GM12878 (cell line): ENCODE measurements around the gene RAG1. TPM values are rescaled to one million over a fixed set of nuclear protein-coding genes. Genes with fewer than 3 reads are reported as not detected.

Experiments used
- ATAC-seq: fragments of 200-7000 bp; cut with Tn5 transposase; 3 replicates; pipeline ENCODE4 v1.9.1; 2020; ENCODE audit warnings: mild to moderate bottlenecking, moderate library complexity
- BruUV-seq: library from RNA; stranded (reverse); fragments of 400-500 nt; replicated peaks from 2 replicates; lab custom pipeline; 2021; lab: Mats Ljungman, UMichigan
- CTCF ChIA-PET: fragments of 300-600 bp; sonication (Branson Sonifier 250); formaldehyde crosslinking; extraction: SDS; loops from one replicate; lab custom pipeline; 2021; ENCODE audit warnings: inconsistent platforms; lab: Yijun Ruan, JAX
- POLR2A ChIA-PET: fragments of 350-600 bp; formaldehyde crosslinking; extraction: SDS; loops from one replicate; lab custom pipeline; 2021; ENCODE audit warnings: inconsistent platforms; lab: Charles Lee
- RAD21 ChIA-PET: fragments of 300-600 bp; sonication (Branson Sonifier 250); formaldehyde crosslinking; loops from one replicate; lab custom pipeline; 2023; ENCODE audit warnings: antibody characterized with exemption; ENCODE audit not compliant: unreplicated experiment; lab: Charles Lee
- SMC1A ChIA-PET: fragments of 300-600 bp; sonication (Branson Sonifier 250); formaldehyde crosslinking; loops from one replicate; lab custom pipeline; 2023; ENCODE audit not compliant: unreplicated experiment, uncharacterized antibody; lab: Charles Lee
- DNase-seq: peaks from one replicate; pipeline ENCODE4 v3.0.0-alpha.2; 2011; ENCODE audit warnings: low read depth, low spot score
- FAIRE-seq: peaks from 3 replicates; lab custom pipeline; 2011; peaks lifted over from hg19 to GRCh38; lab: Jason Lieb, UNC
- H2AFZ ChIP-seq: 2 replicates; pipeline ENCODE4 v1.6.0; 2011; ENCODE audit warnings: low read depth, low read length, control low read depth; ENCODE audit not compliant: control insufficient read depth
- H3K27ac ChIP-seq: 2 replicates; pipeline ENCODE4 v1.5.1; 2011; ENCODE audit warnings: control low read depth; ENCODE audit not compliant: control insufficient read depth, insufficient read depth
- H3K27me3 ChIP-seq, 2 experiments: replicated peaks in 1 of 2; 2 replicates each; pipeline versions ENCODE4 v1.6.0 to v1.6.1; 2011; ENCODE audit warnings: low read length in 1 of 2; ENCODE audit not compliant: control insufficient read depth in 2 of 2, insufficient read depth in 2 of 2
- H3K36me3 ChIP-seq, 2 experiments: 2 replicates each; pipeline ENCODE4 v1.5.1; 2011; ENCODE audit warnings: low read length in 1 of 2; ENCODE audit not compliant: control insufficient read depth in 2 of 2, insufficient read depth in 2 of 2
- H3K4me1 ChIP-seq: 2 replicates; pipeline ENCODE4 v1.6.1; 2011; ENCODE audit warnings: mild to moderate bottlenecking, low read length, moderate library complexity, mixed read lengths; ENCODE audit not compliant: control insufficient read depth, insufficient read depth
- H3K4me2 ChIP-seq: 2 replicates; pipeline ENCODE4 v1.6.0; 2011; ENCODE audit warnings: control low read depth; ENCODE audit not compliant: control insufficient read depth, insufficient read depth
- H3K4me3 ChIP-seq: fragments of 200-600 bp; sonication (generic); 2 replicates; pipeline ENCODE4 v1.5.1; 2016
- H3K79me2 ChIP-seq: 2 replicates; pipeline ENCODE4 v1.6.0; 2011; ENCODE audit warnings: low read length; ENCODE audit not compliant: control insufficient read depth, insufficient read depth
- H3K9ac ChIP-seq: 2 replicates; pipeline ENCODE4 v1.8.0; 2011; ENCODE audit warnings: low read length, control low read depth, mixed read lengths; ENCODE audit not compliant: control insufficient read depth, insufficient read depth
- H3K9me3 ChIP-seq: replicated peaks from 3 replicates; pipeline ENCODE4 v1.5.1; 2011; ENCODE audit warnings: mild to moderate bottlenecking, low read length; ENCODE audit not compliant: control insufficient read depth, insufficient read depth
- H4K20me1 ChIP-seq: 2 replicates; pipeline ENCODE4 v1.6.0; 2011; ENCODE audit not compliant: control insufficient read depth, insufficient read depth
- ATF7 ChIP-seq: fragments of 450-650 bp; IDR thresholded peaks from 2 replicates; pipeline ENCODE4 v1.6.1; 2016; ENCODE audit warnings: low read depth, mild to moderate bottlenecking
- CBX3 ChIP-seq: fragments of 200-600 bp; sonication (generic); IDR thresholded peaks from 2 replicates; pipeline ENCODE4 v1.6.1; 2016; ENCODE audit warnings: low read depth, borderline replicate concordance
- CBX5 ChIP-seq: sonication (generic); IDR thresholded peaks from 2 replicates; pipeline ENCODE4 v1.6.1; 2016; ENCODE audit warnings: low read depth, moderate library complexity, mild to moderate bottlenecking, inconsistent platforms
- CHD2 ChIP-seq: IDR thresholded peaks from 2 replicates; pipeline ENCODE4 v1.6.1; 2011; ENCODE audit warnings: low read depth, low read length, improper control_type of control experiment, borderline replicate concordance
- E2F4 ChIP-seq: IDR thresholded peaks from 2 replicates; pipeline ENCODE4 v1.6.1; 2012; ENCODE audit warnings: low read depth, low read length, improper control_type of control experiment
- HDAC6 ChIP-seq: fragments of 200-600 bp; sonication (generic); IDR thresholded peaks from one replicate; pipeline ENCODE4 v1.8.0; 2017; ENCODE audit warnings: antibody characterized with exemption; ENCODE audit not compliant: unreplicated experiment
- JUND ChIP-seq: IDR thresholded peaks from 2 replicates; pipeline ENCODE4 v1.6.1; 2012; ENCODE audit warnings: low read depth, mild to moderate bottlenecking, low read length, improper control_type of control experiment, moderate library complexity
- RB1 ChIP-seq: fragments of 450-650 bp; formaldehyde crosslinking; IDR thresholded peaks from 2 replicates; pipeline ENCODE4 v1.6.1; 2017; ENCODE audit warnings: mild to moderate bottlenecking, borderline replicate concordance
- REST ChIP-seq: IDR thresholded peaks from 2 replicates; pipeline ENCODE4 v1.6.1; 2012; ENCODE audit warnings: mild to moderate bottlenecking, low read depth, low read length
- SIX5 ChIP-seq: IDR thresholded peaks from 2 replicates; pipeline ENCODE4 v1.6.1; 2011; ENCODE audit warnings: mild to moderate bottlenecking, low read depth, low read length, moderate library complexity; ENCODE audit not compliant: severe bottlenecking
- SMC3 ChIP-seq: IDR thresholded peaks from 2 replicates; pipeline ENCODE4 v1.6.1; 2011; ENCODE audit warnings: low read length, improper control_type of control experiment, borderline replicate concordance
- TAF1 ChIP-seq: IDR thresholded peaks from 2 replicates; pipeline ENCODE4 v1.6.1; 2011; ENCODE audit warnings: mild to moderate bottlenecking, low read depth, low read length, borderline replicate concordance
- TARDBP ChIP-seq: IDR thresholded peaks from 2 replicates; pipeline ENCODE4 v1.6.1; 2016; ENCODE audit warnings: borderline replicate concordance
- TBL1XR1 ChIP-seq: IDR thresholded peaks from 2 replicates; pipeline ENCODE4 v1.6.1; 2012; ENCODE audit warnings: low read depth, low read length, improper control_type of control experiment
- TCF3 ChIP-seq: IDR thresholded peaks from 2 replicates; pipeline ENCODE4 v1.6.1; 2012; ENCODE audit warnings: low read depth, mild to moderate bottlenecking, low read length, borderline replicate concordance; ENCODE audit not compliant: insufficient read depth
- WGBS: methylation state at CpG from one replicate; pipeline ENCODE4 v1.1.6; 2016; ENCODE audit warnings: low lambda C conversion rate; ENCODE audit not compliant: insufficient replicate concordance, insufficient coverage; ENCODE audit errors: missing lambda C conversion rate; 5-methylcytosine and 5-hydroxymethylcytosine counted together
- in situ Hi-C: fragments of 300-500 bp; cut with MboI; formaldehyde crosslinking; loops from 9 replicates; pipeline ENCODE4 v1.14.3; 2018; ENCODE audit warnings: mixed read lengths
- intact Hi-C: fragments of 100-400 bp; cut with micrococcal nuclease; formaldehyde crosslinking; loops from one replicate; pipeline ENCODE4 v1.14.2; 2022; ENCODE audit not compliant: unreplicated experiment
- polyA plus RNA-seq, 11 experiments: library from polyadenylated mRNA; depleted of rRNA in 4 of 11; unstranded in 6 of 11; stranded (reverse) in 5 of 11; fragments of >200 nt; fragmentation: Nextera tagmentation in 4 of 11; fragmentation: Illumina TruSeq in 1 of 11; extraction: Ambion mirVana in 4 of 11; extraction: Trizol in 1 of 11; gene quantifications; 1 replicate in 1 of 11; 2 replicates in 10 of 11; pipeline versions ENCODE4 v1.2.1 to v1.2.3, GENCODE V29; 2011 to 2016; ENCODE audit warnings: inconsistent platforms in 2 of 11, missing spikeins in 2 of 11, low read depth in 1 of 11
- total RNA-seq, 4 experiments: library from RNA; depleted of rRNA in 3 of 4; stranded (reverse); fragments of >200 nt in 3 of 4; fragmentation: Illumina TruSeq in 1 of 4; extraction: Trizol in 1 of 4; gene quantifications; 2 replicates each; pipeline versions ENCODE4 v1.2.1 to v1.2.3, GENCODE V29; 2013 to 2021

RAG1 gene
- total and polyA plus RNA-seq, 10 of the 15 experiments (the other 5 are each of a cell fraction or from before 2014, with no cell fraction given), result 0.01 to 0.44 (median 0.05) TPM; not detected in 3

GRCh38 chr11:36627006-36627405 lies 59.2 kb downstream of the RAG1 start:
- in situ Hi-C loops, result no loop called here

GRCh38 chr11:36627471-36627870 lies 59.7 kb downstream of the RAG1 start:
- no peak for ATAC-seq
- Histone ChIP-seq H3K9ac (no peak overlapping the region), H3K9me3 (no peaks in the 10 kb centered on the region), H3K4me2 (no peak overlapping the region), H3K36me3 (no peaks in the 10 kb centered on the region), H3K4me1 (no peaks in the 10 kb centered on the region), H3K27me3 (no peaks in the 10 kb centered on the region; a peak in 1 of 4 replicates), H2AFZ (no peak overlapping the region), H3K27ac (no peak overlapping the region), H4K20me1 (no peaks in the 10 kb centered on the region), H3K4me3 (no peak overlapping the region), H3K79me2 (no peaks in the 10 kb centered on the region)
- ChIA-PET POLR2A (no interaction called here), SMC1A (no interaction called here), RAD21 (no interaction called here), CTCF (interaction anchor here (1.3 kb wide), 1 partner anchor 64 kb away, joined by 3 read pairs; no protein-coding TSS in a partner anchor)
- FAIRE-seq, result no peak
- in situ Hi-C loops (no loop called here), intact Hi-C loops (no loop called here)
- 15% methylated on average over 2 of the region's 2 CpGs for WGBS
- DNase-seq, result no peak
- TF ChIP-seq HDAC6, result no peak
- no peak for TF ChIP-seq E2F4
- no peak for TF ChIP-seq ATF7
- TF ChIP-seq REST, result no peak
- TF ChIP-seq TCF3, result no peak
- BruUV-seq, result no TSS peak

More at GRCh38 chr11:36627006-36627405, 59.2 kb downstream of the RAG1 start:
- WGBS, result 8% methylated on average over 1 of the region's 1 CpG
- no peak overlapping the region for H3K4me3 ChIP-seq
- no peaks in the 10 kb centered on the region; a peak in 1 of 4 replicates for H3K27me3 ChIP-seq
- H3K9me3 ChIP-seq, result no peaks in the 10 kb centered on the region
- no peaks in the 10 kb centered on the region for H3K4me1 ChIP-seq
- no peak overlapping the region for H3K27ac ChIP-seq
- no TSS peak for BruUV-seq
- H3K9ac ChIP-seq, result no peak overlapping the region
- no peaks in the 10 kb centered on the region for H3K79me2 ChIP-seq
- intact Hi-C loops, result no loop called here
- CTCF ChIA-PET, result no interaction called here
- SMC1A ChIA-PET, result no interaction called here
- TF ChIP-seq ATF7 (no peak), RB1 (no peak), SIX5 (no peak), SMC3 (no peak), JUND (no peak), CHD2 (no peak), CBX5 (no peak), TARDBP (no peak), TBL1XR1 (no peak), CBX3 (no peak), TAF1 (no peak)
- no peak for DNase-seq
- FAIRE-seq, result no peak
- POLR2A ChIA-PET, result no interaction called here
- H3K36me3 ChIP-seq, result no peaks in the 10 kb centered on the region
- ATAC-seq, result no peak
- no peak overlapping the region for H2AFZ ChIP-seq
- H3K4me2 ChIP-seq, result no peak overlapping the region
- RAD21 ChIA-PET, result no interaction called here
- H4K20me1 ChIP-seq, result no peaks in the 10 kb centered on the region
